IPS-20b (cell line): ENCODE results near the gene SSBP4.

Experiments
- H3K27ac ChIP-seq: one replicate; pipeline ENCODE4 v1.5.1; 2013; ENCODE audit warnings: low read length
- H3K27me3 ChIP-seq: 2 replicates; pipeline ENCODE4 v1.6.1; 2013; ENCODE audit warnings: mild to moderate bottlenecking, low read length, inconsistent platforms; ENCODE audit not compliant: insufficient read depth
- H3K36me3 ChIP-seq: 2 replicates; pipeline ENCODE4 v1.6.1; 2013; ENCODE audit warnings: low read depth, mild to moderate bottlenecking, inconsistent platforms, low read length, moderate library complexity; ENCODE audit not compliant: insufficient read depth
- H3K4me1 ChIP-seq: 2 replicates; pipeline ENCODE4 v1.6.1; 2013; ENCODE audit warnings: mild to moderate bottlenecking, control low read depth, inconsistent platforms, low read length, moderate library complexity; ENCODE audit not compliant: insufficient read depth
- H3K4me3 ChIP-seq: 2 replicates; pipeline ENCODE4 v1.5.1; 2013; ENCODE audit warnings: mild to moderate bottlenecking, low read length, inconsistent platforms
- H3K9ac ChIP-seq: 2 replicates; pipeline ENCODE4 v1.6.1; 2013; ENCODE audit warnings: low read depth, mild to moderate bottlenecking, inconsistent platforms, low read length, moderate library complexity
- H3K9me3 ChIP-seq: 2 replicates; pipeline ENCODE4 v1.6.1; 2013; ENCODE audit warnings: mild to moderate bottlenecking, low read depth, low read length, inconsistent platforms; ENCODE audit not compliant: insufficient read depth

SSBP4 gene

DNA sequence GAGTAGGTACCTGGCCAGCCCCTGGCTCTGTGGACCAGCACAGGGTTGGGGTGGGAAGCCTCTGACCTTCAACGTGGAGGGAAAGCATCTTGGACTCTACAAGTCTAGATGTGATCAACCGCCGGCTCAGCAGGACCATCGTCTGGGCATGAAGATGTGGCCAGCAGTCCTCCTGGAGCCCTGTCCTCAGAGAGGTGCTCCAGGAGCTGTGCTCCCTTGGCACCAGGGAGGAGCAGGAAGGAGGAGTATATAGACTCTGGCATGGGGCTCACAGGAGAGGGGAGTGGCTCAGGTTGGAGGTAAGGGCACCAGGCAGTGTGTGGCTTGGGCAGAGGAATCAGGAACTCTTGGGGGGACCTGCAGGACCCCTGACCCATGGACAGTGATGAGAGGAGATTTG is 37.1 kb downstream of the SSBP4 start:
- Histone ChIP-seq H3K4me1 (no peaks in the 10 kb centered on the region), H3K4me3 (no peak overlapping the region), H3K27me3 (no peaks in the 10 kb centered on the region), H3K9ac (no peak overlapping the region), H3K27ac (no peak overlapping the region), H3K9me3 (no peaks in the 10 kb centered on the region), H3K36me3 (peaks cover 22% of the 10 kb centered on the region)

DNA sequence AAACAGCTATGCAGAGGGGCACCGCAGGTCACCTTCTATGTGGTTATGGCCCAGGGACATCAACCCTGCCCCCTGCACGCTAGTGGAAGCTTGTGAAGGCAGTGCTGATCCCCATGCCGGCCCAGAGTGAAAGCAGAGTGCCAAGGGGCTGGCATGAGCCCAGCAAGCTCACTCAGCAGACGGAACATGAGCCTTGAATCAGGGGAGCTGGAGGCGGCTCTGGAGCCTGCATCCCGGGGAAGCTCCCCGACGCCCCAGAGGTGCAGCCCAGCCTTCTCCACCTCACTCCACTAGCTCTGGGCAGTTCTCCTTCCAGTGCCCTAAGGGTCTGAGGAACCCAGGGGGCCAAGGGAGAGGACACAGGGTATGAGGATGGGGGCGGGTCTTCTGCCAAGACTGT is 37.8 kb downstream of the SSBP4 start:
- Histone ChIP-seq H3K36me3 (peaks cover 27% of the 10 kb centered on the region), H3K27me3 (no peaks in the 10 kb centered on the region), H3K27ac (no peak overlapping the region), H3K9me3 (no peaks in the 10 kb centered on the region), H3K9ac (no peak overlapping the region), H3K4me3 (no peak overlapping the region), H3K4me1 (no peaks in the 10 kb centered on the region)

DNA sequence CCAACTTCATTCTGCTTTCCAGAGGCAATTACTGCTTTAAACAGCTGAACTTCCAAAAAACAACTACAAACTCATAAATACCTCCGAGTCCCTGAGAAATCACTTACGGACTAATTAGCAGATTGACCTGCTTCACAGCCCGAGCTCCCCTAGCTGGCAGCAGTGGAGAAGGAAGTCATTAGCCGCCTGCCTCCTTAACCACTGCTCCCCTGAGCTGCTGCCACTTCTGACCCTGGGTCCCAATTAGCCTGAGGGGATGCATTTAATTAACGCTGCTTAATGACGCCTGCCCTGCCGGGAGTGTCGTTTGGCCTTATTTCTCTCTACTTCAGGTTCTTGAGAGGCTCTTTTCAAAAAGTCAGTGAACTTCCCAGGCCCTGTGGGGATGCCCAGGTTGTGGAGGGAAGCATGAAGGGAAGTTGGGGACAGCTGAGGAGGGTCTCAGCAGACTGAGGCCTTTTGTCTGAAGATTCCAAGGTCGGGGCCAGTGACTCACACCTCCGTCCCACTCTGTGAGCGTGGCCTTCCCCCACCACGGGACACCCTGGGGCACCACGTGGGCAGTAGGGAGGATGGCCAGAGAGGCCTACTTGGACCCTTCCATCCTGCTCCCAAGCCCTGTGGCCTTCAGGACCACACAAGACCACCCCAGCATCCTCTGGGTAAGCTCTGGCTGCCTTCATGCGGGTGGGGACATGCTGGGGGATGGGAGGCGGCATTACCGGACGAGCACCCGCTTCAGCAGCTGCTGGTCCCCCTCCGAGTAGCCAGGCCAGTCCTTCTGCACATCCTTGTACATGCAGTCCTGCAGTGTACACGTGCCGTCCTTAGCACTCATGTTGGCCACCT is 38.5 kb downstream of the SSBP4 start:
- Histone ChIP-seq H3K27me3 (no peaks in the 10 kb centered on the region), H3K36me3 (peaks cover 27% of the 10 kb centered on the region), H3K4me3 (no peak overlapping the region), H3K9ac (no peak overlapping the region), H3K4me1 (no peaks in the 10 kb centered on the region), H3K9me3 (no peaks in the 10 kb centered on the region), H3K27ac (no peak overlapping the region)

DNA sequence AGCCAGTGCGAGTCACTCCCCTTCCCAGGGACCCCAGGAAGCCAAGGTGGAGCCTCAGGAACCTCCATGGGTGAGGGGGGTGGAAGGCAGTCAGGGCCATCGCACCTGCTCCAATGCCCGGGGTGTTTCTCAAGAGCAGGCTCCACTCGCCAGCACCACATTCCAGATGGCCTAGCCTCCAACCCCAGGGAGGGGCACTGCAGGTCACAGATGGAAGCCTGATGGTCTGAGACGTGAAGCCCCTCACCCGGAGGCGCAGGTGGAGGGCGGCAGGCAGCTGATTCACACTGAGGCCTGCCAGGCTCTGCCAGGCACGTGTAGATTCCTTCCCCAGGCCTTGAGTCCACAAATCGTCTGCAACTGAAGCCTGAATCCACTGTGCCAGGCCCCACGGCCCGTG is 41.7 kb downstream of the SSBP4 start:
- no peaks in the 10 kb centered on the region for H3K27me3 ChIP-seq
- no peak overlapping the region for H3K9ac ChIP-seq
- no peak overlapping the region for H3K27ac ChIP-seq

DNA sequence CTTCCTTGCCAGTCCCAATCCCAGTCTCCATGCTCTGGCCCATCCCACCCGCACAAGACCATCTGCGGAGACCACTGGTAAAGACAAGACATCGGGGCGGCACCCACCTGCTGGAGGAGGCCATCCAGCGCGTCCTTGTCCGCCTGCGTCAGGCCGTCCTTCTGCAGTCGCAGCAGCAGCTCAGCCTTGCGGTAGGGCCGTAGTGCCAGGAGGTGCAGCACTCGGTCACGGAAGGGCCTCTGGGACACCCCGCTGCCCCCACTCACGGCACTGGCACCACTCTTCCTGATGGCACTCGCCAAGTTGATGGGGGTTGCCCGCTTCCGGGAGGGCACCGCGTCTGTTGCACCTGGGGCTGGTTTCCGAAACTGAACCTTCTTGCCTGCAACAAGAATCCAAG is 42.3 kb downstream of the SSBP4 start:
- H3K27me3 ChIP-seq = no peaks in the 10 kb centered on the region
- H3K36me3 ChIP-seq = peaks cover 27% of the 10 kb centered on the region
- H3K4me3 ChIP-seq = no peak overlapping the region
- no peak overlapping the region for H3K27ac ChIP-seq
- no peak overlapping the region for H3K9ac ChIP-seq
- no peaks in the 10 kb centered on the region for H3K9me3 ChIP-seq
- no peaks in the 10 kb centered on the region for H3K4me1 ChIP-seq

More for the DNA sequence above, 41.7 kb downstream of the SSBP4 start:
- Histone ChIP-seq H3K9me3 (no peaks in the 10 kb centered on the region), H3K36me3 (peaks cover 27% of the 10 kb centered on the region), H3K4me3 (no peak overlapping the region), H3K4me1 (no peaks in the 10 kb centered on the region)

DNA sequence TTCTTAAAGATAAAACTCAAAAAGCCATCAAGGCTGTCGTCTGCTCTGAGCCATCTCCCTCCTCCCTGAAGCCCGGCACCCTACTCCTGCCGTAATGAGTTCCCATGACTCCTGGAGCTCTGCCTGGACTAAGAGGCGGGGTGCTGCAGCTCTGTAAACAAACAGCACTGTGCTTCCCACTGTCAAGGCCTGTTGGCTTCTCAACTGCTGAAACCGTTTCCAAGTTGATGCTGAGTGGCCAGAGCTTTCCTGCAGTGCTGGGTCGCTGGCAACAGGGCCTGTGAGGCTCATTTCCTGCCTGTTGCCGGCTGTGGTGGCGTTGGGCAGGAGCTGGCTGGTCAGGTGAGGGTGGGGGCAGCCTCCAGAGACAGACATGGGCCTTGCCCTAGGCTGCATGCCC is 45.4 kb downstream of the SSBP4 start:
- H3K9me3 ChIP-seq = no peaks in the 10 kb centered on the region
- H3K36me3 ChIP-seq = peaks cover 21% of the 10 kb centered on the region
- H3K9ac ChIP-seq = no peak overlapping the region
- no peak overlapping the region for H3K27ac ChIP-seq
- H3K4me3 ChIP-seq = no peak overlapping the region
- H3K4me1 ChIP-seq = no peaks in the 10 kb centered on the region
- H3K27me3 ChIP-seq = no peaks in the 10 kb centered on the region

DNA sequence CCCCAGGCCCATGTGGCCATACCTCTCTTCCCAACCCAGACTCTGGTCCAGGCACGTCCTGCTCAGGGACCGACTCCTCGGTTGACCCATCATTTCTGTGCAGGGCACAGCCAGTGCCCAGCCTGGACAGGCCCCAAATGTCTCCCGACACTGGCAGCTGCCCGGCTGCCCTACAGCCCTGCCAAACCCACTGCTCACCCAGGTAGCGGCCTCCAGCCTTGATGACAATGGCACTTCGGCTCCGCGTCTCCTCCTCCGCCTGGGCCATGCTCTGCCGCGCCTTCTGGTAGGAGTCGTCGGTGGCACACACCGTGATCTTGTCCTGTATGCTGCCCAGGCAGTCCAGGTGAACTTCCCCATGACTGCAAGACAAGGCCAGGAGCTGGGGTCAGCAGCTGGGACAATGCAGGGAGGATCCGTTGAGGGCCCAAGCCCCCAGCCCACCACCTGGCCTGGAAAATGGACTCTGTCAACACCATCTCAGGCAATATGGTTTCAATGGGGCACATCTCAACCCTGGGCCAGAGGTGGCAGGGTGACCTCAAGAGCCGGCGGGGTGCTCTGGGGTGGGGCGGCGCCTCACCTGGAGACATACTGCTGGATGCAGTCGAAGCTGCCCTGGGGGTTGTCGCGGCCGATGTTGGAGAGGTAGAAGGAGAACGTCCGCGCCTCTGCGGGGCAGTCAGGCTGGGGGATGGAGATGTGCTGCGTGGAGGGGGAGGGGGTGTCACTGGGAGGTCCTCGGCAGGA is 46.2 kb downstream of the SSBP4 start:
- no peaks in the 10 kb centered on the region for H3K9me3 ChIP-seq
- H3K4me1 ChIP-seq = 0 out of 2 replicates have a peak, but pooled peaks cover under 1% of the 10 kb centered on the region
- H3K27me3 ChIP-seq = no peaks in the 10 kb centered on the region
- H3K9ac ChIP-seq = no peak overlapping the region
- no peak overlapping the region for H3K27ac ChIP-seq
- no peak overlapping the region for H3K4me3 ChIP-seq
- H3K36me3 ChIP-seq = peaks cover 13% of the 10 kb centered on the region

DNA sequence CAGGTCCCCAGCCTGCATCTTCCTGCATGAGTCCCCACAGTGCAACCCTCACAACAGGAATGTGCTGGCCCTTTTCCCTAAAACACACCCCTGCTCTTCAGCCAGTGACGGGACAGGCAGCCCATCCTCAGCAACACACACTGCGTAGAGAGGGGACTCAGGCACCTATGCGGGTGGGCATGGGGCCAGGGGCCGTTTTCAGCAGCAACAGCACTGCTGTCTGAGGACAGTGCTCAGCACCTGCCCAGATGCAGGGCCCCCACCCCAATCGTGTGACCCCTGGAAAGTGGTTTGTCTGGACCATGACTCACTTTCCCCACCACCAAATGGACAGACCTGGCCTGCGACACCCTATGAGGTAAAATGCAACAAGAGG is 46.8 kb downstream of the SSBP4 start:
- Histone ChIP-seq H3K36me3 (peaks cover 8% of the 10 kb centered on the region), H3K27ac (no peak overlapping the region), H3K4me3 (no peak overlapping the region), H3K9ac (no peak overlapping the region), H3K27me3 (no peaks in the 10 kb centered on the region), H3K4me1 (0 out of 2 replicates have a peak, but pooled peaks cover 3% of the 10 kb centered on the region), H3K9me3 (no peaks in the 10 kb centered on the region)

DNA sequence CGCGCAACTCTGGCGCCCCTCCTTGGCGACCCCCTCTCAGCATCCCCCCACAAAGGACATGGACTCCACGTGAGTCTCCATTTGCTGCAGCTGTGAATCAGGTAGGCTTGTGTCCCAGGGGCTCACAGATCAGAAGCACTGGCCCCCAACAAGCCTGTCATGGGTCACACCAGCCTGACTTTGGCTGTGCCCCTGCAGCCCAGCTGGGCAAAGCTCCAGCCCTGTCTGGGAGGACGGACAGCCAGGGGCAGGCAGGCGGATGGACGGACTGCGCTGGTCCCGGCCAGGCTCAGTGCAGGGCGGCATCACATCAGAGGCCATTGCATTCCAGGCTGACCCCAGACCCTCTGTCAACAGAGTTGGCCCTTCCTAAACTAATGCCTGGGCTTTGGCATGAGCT is 47.2 kb downstream of the SSBP4 start:
- Histone ChIP-seq H3K9ac (no peak overlapping the region), H3K4me1 (0 out of 2 replicates have a peak, but pooled peaks cover 3% of the 10 kb centered on the region), H3K27me3 (no peaks in the 10 kb centered on the region), H3K27ac (no peak overlapping the region), H3K9me3 (no peaks in the 10 kb centered on the region), H3K36me3 (0 out of 2 replicates have a peak, but pooled peaks cover 4% of the 10 kb centered on the region), H3K4me3 (no peak overlapping the region)

DNA sequence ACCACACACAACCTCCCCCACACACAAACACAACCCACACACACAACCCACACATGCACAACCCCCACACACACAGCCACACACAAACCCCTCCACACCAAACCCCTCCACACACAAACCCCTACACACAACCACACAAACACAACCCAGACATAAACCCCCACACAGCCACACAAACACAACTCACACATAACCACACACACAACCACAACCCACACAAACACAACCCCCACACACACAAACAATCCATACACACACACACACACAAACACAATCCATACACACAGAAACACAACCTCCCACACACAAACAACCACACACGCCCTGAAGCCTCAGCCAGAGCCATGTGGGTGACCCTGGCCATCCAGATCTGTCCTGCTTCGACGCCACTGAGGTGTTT is 48.8 kb downstream of the SSBP4 start:
- H3K36me3 ChIP-seq = no peaks in the 10 kb centered on the region
- H3K4me3 ChIP-seq = no peak overlapping the region
- H3K27me3 ChIP-seq = no peaks in the 10 kb centered on the region
- H3K9ac ChIP-seq = no peak overlapping the region
- no peak overlapping the region for H3K27ac ChIP-seq
- H3K4me1 ChIP-seq = 0 out of 2 replicates have a peak, but pooled peaks cover 3% of the 10 kb centered on the region
- no peaks in the 10 kb centered on the region for H3K9me3 ChIP-seq

DNA sequence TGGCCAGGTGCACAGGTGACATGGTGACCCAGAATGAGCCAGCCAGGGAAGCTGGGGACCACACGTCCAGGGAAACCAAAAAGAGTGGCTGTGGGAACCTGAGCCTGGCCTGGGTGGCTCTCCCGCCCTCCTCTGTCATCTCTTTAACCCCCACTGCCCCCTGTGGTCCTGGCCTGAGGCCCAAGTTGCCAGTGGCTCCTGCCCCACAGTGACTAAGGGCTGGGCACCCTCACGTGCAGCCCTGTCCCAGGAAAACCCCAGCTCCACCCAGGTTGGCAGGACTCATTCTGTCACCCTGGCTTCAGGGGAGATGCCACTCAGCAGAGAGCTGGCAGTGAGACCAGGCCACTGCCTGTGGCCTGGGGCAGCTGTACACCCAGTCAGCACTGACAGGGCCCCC is 49.3 kb downstream of the SSBP4 start:
- Histone ChIP-seq H3K9me3 (no peaks in the 10 kb centered on the region), H3K9ac (no peak overlapping the region), H3K27me3 (no peaks in the 10 kb centered on the region), H3K4me1 (0 out of 2 replicates have a peak, but pooled peaks cover 3% of the 10 kb centered on the region), H3K27ac (no peak overlapping the region), H3K36me3 (no peaks in the 10 kb centered on the region), H3K4me3 (no peak overlapping the region)
